RKO (cell line): ENCODE measurements around the gene UFSP1.
"Not testable (repeated sequence)": the region's sequence is repeated elsewhere in the genome, so short reads cannot be mapped to it uniquely, and the experiment has no call there.

ENCODE experiments used
- DNase-seq: peaks from one replicate; pipeline ENCODE4 v3.0.0-alpha.2; 2016; ENCODE audit warnings: low spot score

UFSP1 gene

DNA sequence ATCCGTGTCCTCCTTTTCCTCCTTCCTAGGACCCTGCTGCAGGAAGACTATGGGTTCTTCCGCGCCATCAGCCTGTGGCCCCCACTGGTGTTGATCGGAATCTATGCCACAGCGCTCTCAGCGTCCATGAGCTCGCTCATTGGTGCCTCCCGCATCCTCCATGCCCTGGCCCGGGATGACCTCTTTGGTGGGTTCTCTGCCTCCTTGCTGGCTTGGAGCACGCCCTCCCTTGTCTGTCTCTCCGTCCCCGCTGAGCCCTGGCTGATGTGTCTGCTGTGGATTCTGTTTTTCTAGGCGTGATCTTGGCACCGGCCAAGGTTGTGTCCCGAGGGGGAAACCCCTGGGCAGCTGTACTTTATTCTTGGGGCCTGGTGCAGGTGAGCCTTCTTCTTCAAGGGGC is 29.7 kb downstream of the UFSP1 start:
- DNase-seq: no peak

DNA sequence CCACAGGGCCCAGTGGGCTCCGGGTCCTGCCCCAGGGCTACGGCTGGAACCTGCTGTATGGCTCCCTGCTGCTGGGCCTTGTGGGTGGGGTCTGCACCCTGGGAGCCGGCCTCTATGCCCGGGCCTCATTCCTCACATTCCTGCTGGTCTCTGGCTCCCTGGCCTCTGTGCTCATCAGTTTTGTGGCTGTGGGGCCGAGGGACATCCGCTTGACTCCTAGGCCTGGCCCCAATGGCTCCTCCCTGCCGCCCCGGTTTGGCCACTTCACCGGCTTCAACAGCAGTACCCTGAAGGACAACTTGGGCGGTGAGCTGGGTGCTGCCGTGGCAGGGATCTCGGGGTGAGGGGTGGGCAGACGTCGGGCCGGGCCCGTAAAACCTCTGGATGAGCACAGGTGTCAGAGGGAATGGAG is 32.6 kb downstream of the UFSP1 start:
- DNase-seq: no peak

DNA sequence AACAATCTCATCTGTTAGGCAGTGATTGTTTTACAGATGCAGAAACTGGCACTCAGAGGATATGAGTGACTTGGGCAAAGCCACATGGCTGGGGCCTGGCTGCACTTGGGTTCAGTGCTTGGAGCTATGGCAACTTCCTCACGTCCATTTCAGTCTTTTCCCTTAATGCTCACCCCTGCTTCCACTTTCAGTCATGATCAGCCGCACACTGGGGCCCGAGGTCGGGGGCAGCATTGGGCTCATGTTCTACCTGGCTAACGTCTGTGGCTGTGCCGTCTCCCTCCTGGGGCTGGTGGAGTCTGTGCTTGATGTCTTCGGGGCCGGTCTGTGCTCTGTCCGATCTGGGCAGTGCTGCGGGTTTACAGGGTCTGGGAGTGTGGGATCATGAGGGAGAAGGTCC is 34.0 kb downstream of the UFSP1 start:
- DNase-seq: no peak

DNA sequence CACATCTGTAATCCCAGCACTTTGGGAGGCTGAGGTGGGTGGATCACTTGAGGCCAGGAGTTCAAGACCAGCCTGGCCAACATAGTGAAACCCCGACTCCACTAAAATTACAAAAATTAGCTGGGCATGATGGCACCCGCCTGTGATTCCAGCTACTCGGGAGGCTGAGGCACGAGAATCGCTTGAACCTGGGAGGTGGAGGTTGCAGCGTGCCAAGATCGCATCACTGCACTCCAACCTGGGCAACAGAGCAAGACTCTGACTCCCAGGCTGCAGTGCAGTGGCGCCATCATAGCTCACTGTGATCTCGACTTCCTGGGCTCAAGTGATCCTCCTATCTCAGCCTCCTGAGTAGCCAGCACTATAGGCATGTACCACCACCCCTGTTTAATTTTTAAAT is 34.6 kb downstream of the UFSP1 start:
- not testable (repeated sequence) for DNase-seq

DNA sequence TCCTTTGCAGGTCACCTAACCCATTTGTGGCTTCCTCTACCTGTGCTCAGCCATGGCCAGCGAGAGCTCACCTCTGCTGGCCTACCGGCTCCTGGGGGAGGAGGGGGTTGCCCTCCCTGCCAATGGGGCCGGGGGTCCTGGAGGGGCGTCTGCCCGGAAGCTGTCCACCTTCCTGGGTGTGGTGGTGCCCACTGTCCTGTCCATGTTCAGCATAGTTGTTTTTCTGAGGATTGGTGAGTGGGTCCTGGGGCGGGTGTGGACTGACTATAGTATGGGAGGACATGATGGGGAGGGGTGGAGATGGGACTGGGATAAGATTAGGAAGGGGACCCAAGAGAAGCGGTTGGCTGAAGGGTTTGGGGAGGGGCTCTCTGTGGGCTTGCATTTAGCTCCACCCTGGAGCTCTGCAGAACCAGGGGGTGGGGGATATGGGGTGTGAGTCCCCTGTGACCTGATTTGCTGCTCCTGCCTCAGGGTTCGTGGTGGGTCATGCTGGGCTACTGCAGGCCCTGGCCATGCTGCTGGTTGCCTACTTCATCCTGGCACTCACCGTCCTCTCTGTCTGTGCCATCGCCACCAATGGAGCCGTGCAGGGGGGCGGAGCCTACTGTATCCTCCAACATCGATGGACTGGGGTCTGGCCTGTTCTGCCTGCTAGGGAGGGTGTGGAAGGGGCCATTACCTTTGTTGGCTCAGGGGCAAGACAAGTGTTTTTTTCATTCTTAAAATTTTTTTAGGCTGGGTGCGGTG is 35.2 kb downstream of the UFSP1 start:
- DNase-seq: no peak

DNA sequence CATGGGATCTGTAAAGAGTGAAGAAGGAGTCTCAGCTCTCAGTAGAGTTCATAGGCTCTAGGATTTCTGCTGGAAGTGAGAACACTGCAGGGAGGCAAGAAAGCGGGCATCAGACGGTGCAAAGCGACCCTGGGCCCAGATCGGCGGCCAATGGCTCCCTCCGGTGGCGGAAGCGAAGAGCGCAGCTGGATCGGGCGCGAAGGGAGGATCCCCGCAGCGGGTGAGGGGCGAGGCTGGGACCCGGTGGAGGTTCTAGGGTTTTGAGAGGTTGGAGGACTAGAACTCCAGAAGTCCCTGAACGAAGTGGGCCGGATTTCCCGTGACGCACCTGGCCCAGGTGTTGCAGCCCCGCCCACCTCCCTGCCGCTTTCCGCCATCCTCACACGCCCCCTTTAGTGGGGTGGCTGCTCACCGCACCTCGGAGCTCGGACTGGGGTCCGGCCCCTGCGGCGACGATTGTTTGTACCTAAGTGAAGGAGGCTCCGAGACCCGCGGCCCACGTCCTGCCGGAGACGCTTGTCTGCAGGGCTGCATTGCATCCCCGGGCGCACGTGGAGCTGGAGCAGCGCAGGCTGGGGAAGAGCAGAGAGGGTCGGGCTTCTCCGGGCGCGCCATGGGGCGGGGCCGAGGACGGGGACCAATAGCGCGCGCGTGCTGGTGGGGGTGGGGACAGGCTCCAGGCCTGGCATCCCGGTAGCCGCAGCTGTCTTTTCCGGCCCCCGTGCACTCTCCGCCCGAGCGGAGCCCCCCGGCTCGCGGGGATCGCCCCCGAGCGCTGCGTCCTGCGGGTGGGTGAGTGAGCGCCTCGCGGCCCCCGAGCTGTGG is 37.3 kb downstream of the UFSP1 start, which contains the start of gene SLC12A9:
Gene SLC12A9, plus strand, starts transcription at position 666 of the 825 bp plus-strand sequence. CDS start 1,485 bp downstream, outside the sequence.
- DNase-seq: peak; percentile 95

DNA sequence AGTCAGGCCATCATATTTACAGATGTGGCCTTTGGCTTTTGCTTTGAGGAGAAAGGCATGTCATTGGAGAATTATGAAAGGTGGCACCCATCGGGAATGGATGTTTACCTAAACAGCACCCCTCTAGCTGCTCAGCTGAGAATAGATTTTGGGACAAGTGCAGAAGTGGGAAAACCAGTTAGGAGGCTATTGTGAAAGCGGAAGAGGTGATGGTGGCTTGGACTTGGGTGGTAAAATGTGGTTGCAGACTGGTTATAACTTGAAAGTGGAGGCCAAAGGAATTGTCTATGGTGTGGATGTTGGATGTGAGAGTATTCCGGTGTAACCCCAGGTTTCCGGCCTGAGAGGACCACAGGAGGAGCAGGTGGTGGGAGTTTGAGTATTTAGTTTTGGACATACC is 42.2 kb downstream of the UFSP1 start:
- DNase-seq: no peak

DNA sequence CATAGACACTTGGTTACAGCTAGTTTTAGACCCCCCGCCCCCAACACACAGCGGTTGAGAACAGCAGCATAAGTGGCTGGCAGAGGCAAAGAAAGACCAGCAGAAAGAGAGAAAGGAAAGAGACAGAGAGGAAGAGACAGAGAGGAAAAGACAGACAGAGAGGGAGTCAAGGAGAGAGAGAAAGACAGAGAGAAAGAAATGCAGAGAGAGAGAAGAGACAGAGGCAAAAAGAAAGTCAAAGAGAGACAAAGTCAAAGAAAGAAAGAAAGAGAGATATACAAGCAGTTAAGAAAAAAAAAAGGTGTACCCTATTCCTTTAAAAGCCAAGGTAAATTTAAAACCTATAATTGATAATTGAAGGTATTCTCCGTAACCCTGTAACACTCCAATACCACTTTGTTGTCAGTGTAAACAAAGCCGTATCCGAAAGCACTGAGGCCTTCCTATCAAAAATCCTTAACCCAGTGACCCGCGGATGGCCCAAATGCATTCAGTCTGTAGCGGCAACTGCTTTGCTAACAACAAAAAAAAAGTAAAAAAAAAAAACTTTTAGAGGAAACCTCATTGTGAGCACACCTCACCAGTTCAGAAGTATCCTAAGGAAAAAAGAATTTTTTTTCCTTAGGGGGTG is 48.9 kb downstream of the UFSP1 start:
- DNase-seq: no peak

DNA sequence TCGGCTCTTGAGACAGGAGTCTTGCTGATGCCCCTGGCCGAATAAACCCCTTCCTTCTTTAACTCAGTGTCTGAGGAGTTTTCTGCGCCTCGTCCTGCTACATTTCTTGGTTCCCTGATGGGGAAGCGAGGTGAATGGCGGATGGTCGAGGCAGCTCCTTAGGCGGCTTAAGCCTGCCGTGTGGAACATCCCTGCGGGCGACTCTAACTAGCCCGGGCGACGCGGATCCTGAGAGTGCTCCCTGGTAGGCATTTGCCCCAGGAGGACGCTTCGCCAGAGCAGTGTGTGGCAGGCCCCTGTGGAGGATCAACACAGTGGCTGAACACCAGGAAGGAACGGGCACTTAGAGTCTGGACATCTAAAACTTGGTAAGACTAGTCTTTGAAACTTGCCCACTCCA is 50.2 kb downstream of the UFSP1 start:
- DNase-seq: no peak
